C4-2B (cell line): ENCODE data around the gene TMEM240.

Experiments
- ZFX ChIP-seq: fragments of 450-650 bp; IDR thresholded peaks from 2 replicates; pipeline ENCODE4 v1.6.1; 2017
- TF ChIP-seq, protein P1 (sequence below): fragments of 450-650 bp; conservative IDR thresholded peaks from 2 replicates; pipeline ENCODE4 v1.5.1; 2017; ENCODE audit warnings: mild to moderate bottlenecking

DNA sequence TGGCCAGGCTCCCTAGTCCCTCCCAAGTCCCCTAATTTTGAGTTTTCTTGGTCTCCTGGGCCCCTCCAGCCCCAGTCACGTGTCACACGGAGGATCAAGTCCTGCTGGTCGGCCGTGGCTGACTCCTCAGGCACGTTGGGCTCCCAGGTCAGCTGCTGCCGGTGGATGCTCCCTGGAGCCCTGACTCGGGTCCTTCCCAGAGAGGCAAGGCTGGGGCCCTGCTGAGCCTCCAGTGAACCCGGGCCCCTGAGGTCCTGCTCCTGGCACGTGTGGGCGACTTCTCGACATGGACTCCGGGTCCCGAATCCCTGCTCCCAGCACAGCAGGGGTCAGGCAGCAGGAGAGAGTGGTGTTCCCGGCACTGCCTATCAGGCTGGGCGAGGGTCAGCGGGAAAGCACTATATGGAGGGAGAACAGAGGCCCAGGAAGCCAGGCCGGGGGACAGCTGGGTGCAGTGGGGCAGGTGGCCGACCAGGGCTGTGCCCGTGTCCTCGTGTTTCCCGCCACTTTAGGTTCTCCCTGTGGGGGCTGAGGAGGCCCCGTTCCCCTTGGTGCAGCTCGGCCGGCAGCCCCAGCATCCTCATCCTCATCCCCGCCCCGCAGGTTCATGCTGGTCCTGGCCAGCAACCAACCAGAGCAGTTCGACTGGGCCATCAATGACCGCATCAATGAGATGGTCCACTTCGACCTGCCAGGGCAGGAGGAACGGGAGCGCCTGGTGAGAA, 13.2 kb downstream of the TMEM240 start:
- TF ChIP-seq, protein P1, sequence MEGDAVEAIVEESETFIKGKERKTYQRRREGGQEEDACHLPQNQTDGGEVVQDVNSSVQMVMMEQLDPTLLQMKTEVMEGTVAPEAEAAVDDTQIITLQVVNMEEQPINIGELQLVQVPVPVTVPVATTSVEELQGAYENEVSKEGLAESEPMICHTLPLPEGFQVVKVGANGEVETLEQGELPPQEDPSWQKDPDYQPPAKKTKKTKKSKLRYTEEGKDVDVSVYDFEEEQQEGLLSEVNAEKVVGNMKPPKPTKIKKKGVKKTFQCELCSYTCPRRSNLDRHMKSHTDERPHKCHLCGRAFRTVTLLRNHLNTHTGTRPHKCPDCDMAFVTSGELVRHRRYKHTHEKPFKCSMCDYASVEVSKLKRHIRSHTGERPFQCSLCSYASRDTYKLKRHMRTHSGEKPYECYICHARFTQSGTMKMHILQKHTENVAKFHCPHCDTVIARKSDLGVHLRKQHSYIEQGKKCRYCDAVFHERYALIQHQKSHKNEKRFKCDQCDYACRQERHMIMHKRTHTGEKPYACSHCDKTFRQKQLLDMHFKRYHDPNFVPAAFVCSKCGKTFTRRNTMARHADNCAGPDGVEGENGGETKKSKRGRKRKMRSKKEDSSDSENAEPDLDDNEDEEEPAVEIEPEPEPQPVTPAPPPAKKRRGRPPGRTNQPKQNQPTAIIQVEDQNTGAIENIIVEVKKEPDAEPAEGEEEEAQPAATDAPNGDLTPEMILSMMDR, result no peak
- TF ChIP-seq ZFX, result no peak
